Measurements from ENCODE around the gene FLT4. TPM values are rescaled to one million over a fixed set of nuclear protein-coding genes. Genes with fewer than 3 reads are reported as not detected.
A peak's percentile ranks its signal among the peaks of the same experiment; 100 is the strongest.

Gene FLT4
- total RNA-seq, 4 donors from 2014 or later: 22.5 to 35.5 (median 25.1) TPM

DNA sequence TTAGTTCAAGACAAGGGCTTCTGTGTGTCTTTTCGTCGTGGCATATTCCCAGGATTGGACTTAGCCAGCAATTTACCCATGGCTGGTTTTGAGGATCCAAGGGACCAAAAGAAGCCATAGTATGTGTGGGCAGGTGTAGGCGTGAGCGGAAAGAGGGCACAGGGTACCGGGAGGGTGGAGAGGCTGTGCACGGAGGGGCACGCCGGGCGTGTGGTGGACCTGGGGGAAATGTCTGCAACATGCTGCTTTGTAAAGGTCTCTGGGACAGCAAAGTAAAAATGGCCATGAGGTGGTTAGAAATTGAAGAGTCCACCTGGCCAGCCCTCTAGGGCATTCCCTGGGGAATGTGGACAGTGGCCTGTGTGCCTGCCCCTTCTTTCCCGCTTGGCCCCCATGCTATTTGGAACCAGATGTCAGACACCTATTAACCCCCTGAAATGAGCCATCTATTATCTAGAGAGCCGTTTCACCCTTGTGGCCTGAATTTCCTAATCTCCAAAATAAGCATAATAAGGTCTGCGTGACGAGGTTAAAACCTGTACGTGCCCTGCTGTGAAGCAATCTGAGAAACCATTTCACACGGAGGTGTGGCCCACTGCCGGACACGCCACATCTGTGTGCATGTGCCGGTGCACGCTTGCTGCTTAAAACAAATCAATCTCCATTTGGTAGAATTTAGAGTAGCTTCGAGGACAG, 5.1 kb downstream of the FLT4 start:
- Histone ChIP-seq H3K27ac (no peak overlapping the region), H3K4me3 (no peak overlapping the region), H3K4me1 (peaks cover 0 to 7% of the 10 kb centered on the region in 2 donors), H3K27me3 (no peaks in the 10 kb centered on the region), H3K36me3 (no peaks in the 10 kb centered on the region), H3K9me3 (no peaks in the 10 kb centered on the region)
- DNase-seq: peak in 1 of 2 donors; percentile 4
- TF ChIP-seq, protein P1, sequence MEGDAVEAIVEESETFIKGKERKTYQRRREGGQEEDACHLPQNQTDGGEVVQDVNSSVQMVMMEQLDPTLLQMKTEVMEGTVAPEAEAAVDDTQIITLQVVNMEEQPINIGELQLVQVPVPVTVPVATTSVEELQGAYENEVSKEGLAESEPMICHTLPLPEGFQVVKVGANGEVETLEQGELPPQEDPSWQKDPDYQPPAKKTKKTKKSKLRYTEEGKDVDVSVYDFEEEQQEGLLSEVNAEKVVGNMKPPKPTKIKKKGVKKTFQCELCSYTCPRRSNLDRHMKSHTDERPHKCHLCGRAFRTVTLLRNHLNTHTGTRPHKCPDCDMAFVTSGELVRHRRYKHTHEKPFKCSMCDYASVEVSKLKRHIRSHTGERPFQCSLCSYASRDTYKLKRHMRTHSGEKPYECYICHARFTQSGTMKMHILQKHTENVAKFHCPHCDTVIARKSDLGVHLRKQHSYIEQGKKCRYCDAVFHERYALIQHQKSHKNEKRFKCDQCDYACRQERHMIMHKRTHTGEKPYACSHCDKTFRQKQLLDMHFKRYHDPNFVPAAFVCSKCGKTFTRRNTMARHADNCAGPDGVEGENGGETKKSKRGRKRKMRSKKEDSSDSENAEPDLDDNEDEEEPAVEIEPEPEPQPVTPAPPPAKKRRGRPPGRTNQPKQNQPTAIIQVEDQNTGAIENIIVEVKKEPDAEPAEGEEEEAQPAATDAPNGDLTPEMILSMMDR (IDR thresholded peaks at IDR 0.05): no peak
- TF ChIP-seq POLR2A (IDR thresholded peaks at IDR 0.05): no peak
- intact Hi-C loops (cut with DNase I; ENCODE audit: low total_unique reads): no loop called here

DNA sequence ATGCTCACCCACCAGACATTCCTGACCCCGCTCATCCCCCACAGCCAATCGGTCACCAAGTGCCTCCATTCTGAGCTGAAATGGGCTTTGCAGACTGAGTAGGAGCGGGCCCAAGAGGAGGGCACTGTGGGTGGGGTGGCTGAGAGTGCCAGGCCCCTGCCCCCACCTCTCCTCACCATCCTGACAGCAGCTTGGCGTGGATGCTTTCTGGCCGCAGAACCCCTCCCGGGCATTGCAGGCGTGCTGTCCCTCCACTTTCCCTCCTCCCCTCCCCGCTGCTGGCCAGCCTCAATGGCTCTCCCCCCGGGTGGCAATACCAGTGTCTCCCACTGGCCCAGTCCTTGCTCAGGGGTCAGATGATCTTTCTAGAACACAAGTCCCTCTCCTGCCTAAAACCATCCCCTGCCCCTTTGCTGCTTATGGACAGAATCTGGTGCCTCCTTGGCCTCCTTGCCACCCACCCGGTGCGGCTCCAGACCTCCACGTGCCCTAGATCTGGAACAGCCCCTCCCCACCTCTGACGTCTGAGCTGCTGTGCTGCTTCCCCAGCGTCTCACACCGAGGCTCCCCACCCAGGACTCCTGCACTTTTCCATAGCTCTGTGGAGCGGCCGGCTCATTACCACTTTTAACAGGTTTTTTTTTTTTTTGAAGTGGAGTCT, 6.1 kb downstream of the FLT4 start:
- no peaks in the 10 kb centered on the region for H3K9me3 ChIP-seq
- no peaks in the 10 kb centered on the region for H3K36me3 ChIP-seq
- no peak for TF ChIP-seq POLR2A (IDR thresholded peaks at IDR 0.05)
- TF ChIP-seq, protein P1 (IDR thresholded peaks at IDR 0.05): no peak
- H3K4me3 ChIP-seq: no peak overlapping the region
- peak in 1 of 2 donors; percentile 6 for DNase-seq
- intact Hi-C loops (cut with DNase I; ENCODE audit: low total_unique reads): no loop called here
- H3K4me1 ChIP-seq: no peaks in the 10 kb centered on the region
- H3K27me3 ChIP-seq: no peaks in the 10 kb centered on the region
- no peak overlapping the region for H3K27ac ChIP-seq

DNA sequence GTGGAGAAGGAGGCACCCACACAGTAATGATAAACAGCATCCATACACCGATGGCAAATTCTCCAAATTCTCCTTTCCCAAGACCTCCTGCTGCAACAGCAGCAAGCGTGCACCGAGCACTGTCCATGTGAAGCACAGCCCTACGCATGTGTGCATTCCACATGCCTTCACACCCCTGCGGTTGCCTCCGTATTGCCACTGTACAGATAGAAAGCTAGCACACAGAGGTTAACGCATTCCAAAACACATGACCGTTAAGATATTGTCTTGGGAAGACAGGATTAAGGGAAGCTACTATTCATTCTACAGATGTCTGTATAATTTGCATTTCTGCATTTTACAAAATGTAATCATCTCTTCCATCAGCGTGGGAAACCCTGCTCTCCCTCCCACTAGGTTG, 6.6 kb downstream of the FLT4 start:
- intact Hi-C loops (cut with DNase I; ENCODE audit: low total_unique reads): no loop called here
- no peak overlapping the region for H3K27ac ChIP-seq
- no peaks in the 10 kb centered on the region for H3K36me3 ChIP-seq
- H3K9me3 ChIP-seq: no peaks in the 10 kb centered on the region
- no peak for TF ChIP-seq POLR2A (IDR thresholded peaks at IDR 0.05)
- TF ChIP-seq, protein P1 (IDR thresholded peaks at IDR 0.05): no peak
- no peak for DNase-seq
- H3K4me1 ChIP-seq: no peaks in the 10 kb centered on the region
- H3K4me3 ChIP-seq: no peak overlapping the region
- H3K27me3 ChIP-seq: no peaks in the 10 kb centered on the region

DNA sequence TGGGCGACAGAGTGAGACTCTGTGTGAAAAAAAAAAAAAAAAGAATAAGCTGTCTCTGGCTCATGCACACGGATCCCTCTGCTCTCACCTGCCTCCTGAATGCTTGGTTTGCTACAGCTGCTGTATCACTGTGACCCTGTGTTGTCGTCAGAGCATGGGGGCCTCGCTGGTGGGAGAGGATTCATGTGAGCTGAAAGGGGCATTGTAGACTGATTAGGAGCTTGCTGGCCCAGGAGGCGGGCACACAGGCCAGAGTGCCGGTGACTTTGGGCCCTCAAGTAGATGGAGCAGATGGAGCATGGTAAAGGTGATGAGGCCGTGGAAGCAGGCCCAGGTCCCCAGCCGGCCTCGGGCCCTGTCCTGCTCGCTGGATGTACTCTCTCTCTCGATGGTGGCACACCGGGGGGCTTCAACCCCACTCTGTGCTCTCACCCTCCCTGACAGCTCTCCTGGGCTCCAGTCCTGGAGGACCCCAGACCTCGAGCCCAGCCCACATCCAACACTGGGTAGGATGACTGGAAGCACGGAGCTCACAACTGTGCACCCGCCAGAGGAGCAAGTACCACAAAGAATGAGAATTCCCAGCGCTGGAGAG, 7.1 kb downstream of the FLT4 start:
- Histone ChIP-seq H3K36me3 (no peaks in the 10 kb centered on the region), H3K27ac (no peak overlapping the region), H3K9me3 (no peaks in the 10 kb centered on the region), H3K4me1 (no peaks in the 10 kb centered on the region), H3K27me3 (no peaks in the 10 kb centered on the region), H3K4me3 (no peak overlapping the region)
- TF ChIP-seq, protein P1 (IDR thresholded peaks at IDR 0.05): no peak
- no peak for TF ChIP-seq POLR2A (IDR thresholded peaks at IDR 0.05)
- intact Hi-C loops (cut with DNase I; ENCODE audit: low total_unique reads): no loop called here
- DNase-seq: peak in 1 of 2 donors; percentile 8

DNA sequence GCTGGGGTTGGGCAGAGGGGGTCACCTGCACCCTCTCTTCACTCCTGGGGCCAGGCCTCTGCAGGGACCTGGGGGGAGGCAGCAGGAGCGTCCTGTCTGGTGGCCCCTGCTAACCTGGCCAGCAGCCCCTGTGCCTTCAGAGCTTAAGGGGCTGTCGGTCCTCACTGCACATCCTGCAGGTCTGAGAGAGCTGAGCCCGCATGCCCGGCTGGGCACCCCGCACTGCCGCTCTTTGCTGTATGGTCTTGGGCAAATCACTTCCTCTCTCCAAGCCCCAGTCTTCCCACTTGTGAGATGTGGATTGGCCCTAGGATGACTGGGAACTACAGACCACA, 7.9 kb downstream of the FLT4 start:
- TF ChIP-seq, protein P1 (IDR thresholded peaks at IDR 0.05): no peak
- TF ChIP-seq POLR2A (IDR thresholded peaks at IDR 0.05): no peak
- no peaks in the 10 kb centered on the region for H3K36me3 ChIP-seq
- no peaks in the 10 kb centered on the region for H3K4me1 ChIP-seq
- no peak overlapping the region for H3K27ac ChIP-seq
- H3K4me3 ChIP-seq: no peak overlapping the region
- intact Hi-C loops (cut with DNase I; ENCODE audit: low total_unique reads): no loop called here
- no peaks in the 10 kb centered on the region for H3K27me3 ChIP-seq
- DNase-seq: peak in 1 of 2 donors; percentile 5
- H3K9me3 ChIP-seq: no peaks in the 10 kb centered on the region
